SK-N-SH (cell line): ENCODE measurements around the gene MKX. TPM values are rescaled to one million over a fixed set of nuclear protein-coding genes. Genes with fewer than 3 reads are reported as not detected.

Experiments used
- CTCF ChIA-PET: fragments of 300-600, 350-600 bp; formaldehyde crosslinking; extraction: SDS; loops from one replicate; lab custom pipeline; 2021; lab: Yijun Ruan, JAX
- POLR2A ChIA-PET: fragments of 350-600 bp; sonication (Branson Sonifier 250); formaldehyde crosslinking; extraction: SDS; loops from one replicate; lab custom pipeline; 2020; ENCODE audit warnings: antibody characterized with exemption, inconsistent platforms; lab: Yijun Ruan, JAX
- DNase-seq: peaks from one replicate; pipeline ENCODE4 v3.0.0; 2012
- H2AFZ ChIP-seq: fragments of 200-600 bp; sonication (generic); 2 replicates; pipeline ENCODE4 v1.8.1; 2016; ENCODE audit warnings: antibody characterized with exemption, mild to moderate bottlenecking, low read depth
- H3F3A ChIP-seq: fragments of 200-600 bp; sonication (generic); replicated peaks from 2 replicates; pipeline ENCODE3; 2016; ENCODE audit warnings: antibody characterized with exemption, mild to moderate bottlenecking; ENCODE audit not compliant: insufficient read depth
- H3K27ac ChIP-seq, 2 experiments: fragments of 200-500 bp in 1 of 2; fragments of 200-600 bp in 1 of 2; sonication (Bioruptor generic) in 1 of 2; sonication (generic), shearing (Covaris generic) in 1 of 2; 2 replicates each; pipeline versions ENCODE4 v1.5.1 to v1.6.1; 2014 to 2016; ENCODE audit warnings: low read depth in 2 of 2, inconsistent platforms in 1 of 2, low read length in 1 of 2, mild to moderate bottlenecking in 1 of 2, mixed read lengths in 1 of 2
- H3K27me3 ChIP-seq: fragments of 200-600 bp; sonication (generic), shearing (Covaris generic); 2 replicates; pipeline ENCODE4 v1.6.1; 2016; ENCODE audit warnings: mixed run types; ENCODE audit not compliant: insufficient read depth
- H3K36me3 ChIP-seq, 2 experiments: fragments of 200-500 bp in 1 of 2; fragments of 200-600 bp in 1 of 2; sonication (Bioruptor generic) in 1 of 2; sonication (generic) in 1 of 2; replicated peaks in 1 of 2; 2 replicates each; pipeline versions ENCODE3 to v1.5.1; 2014 to 2016; ENCODE audit warnings: low read length in 1 of 2, mild to moderate bottlenecking in 1 of 2; ENCODE audit not compliant: insufficient read depth in 2 of 2, control insufficient read depth in 1 of 2
- H3K4me1 ChIP-seq, 2 experiments: fragments of 200-500 bp in 1 of 2; fragments of 200-600 bp in 1 of 2; sonication (Bioruptor generic) in 1 of 2; sonication (generic), shearing (Covaris generic) in 1 of 2; 2 replicates each; pipeline versions ENCODE4 v1.5.1 to v1.6.1; 2014 to 2016; ENCODE audit warnings: low read depth in 1 of 2, low read length in 1 of 2, mixed run types in 1 of 2; ENCODE audit not compliant: insufficient read depth in 2 of 2, control insufficient read depth in 1 of 2
- H3K4me2 ChIP-seq: fragments of 200-600 bp; sonication (generic), shearing (Covaris generic); 2 replicates; pipeline ENCODE4 v1.6.1; 2017; ENCODE audit warnings: mixed run types
- H3K4me3 ChIP-seq, 2 experiments: fragments of 200-500 bp in 1 of 2; fragments of 200-600 bp in 1 of 2; sonication (Bioruptor generic) in 1 of 2; sonication (generic), shearing (Covaris generic) in 1 of 2; 2 replicates each; pipeline versions ENCODE4 v1.5.1 to v1.8.1; 2014 to 2016; ENCODE audit warnings: low read depth in 2 of 2, inconsistent platforms in 1 of 2, low read length in 1 of 2, mild to moderate bottlenecking in 1 of 2, mixed read lengths in 1 of 2, moderate library complexity in 1 of 2
- H3K79me2 ChIP-seq: fragments of 200-600 bp; sonication (generic); 2 replicates; pipeline ENCODE4 v1.8.1; 2017; ENCODE audit warnings: mild to moderate bottlenecking; ENCODE audit not compliant: insufficient read depth
- H3K9ac ChIP-seq: fragments of 200-600 bp; sonication (generic); 2 replicates; pipeline ENCODE4 v1.6.1; 2017; ENCODE audit warnings: mixed run types
- H3K9me2 ChIP-seq: fragments of 200-600 bp; sonication (generic); 2 replicates; pipeline ENCODE4 v1.6.1; 2017; ENCODE audit warnings: mixed run types
- H3K9me3 ChIP-seq: fragments of 200-600 bp; sonication (generic); 2 replicates; pipeline ENCODE4 v1.6.1; 2017; ENCODE audit warnings: mixed run types, mild to moderate bottlenecking, moderate library complexity
- H4K20me1 ChIP-seq: fragments of 200-600 bp; sonication (generic); 2 replicates; pipeline ENCODE4 v1.6.1; 2017; ENCODE audit warnings: mild to moderate bottlenecking, mixed run types; ENCODE audit not compliant: insufficient read depth
- ELF1 ChIP-seq: IDR thresholded peaks from 2 replicates; pipeline ENCODE4 v1.4.0; 2012
- EZH2phosphoT487 ChIP-seq: fragments of 200-600 bp; sonication (generic); IDR thresholded peaks from 2 replicates; pipeline ENCODE4 v1.6.1; 2017; ENCODE audit warnings: low read depth, mixed run types, mild to moderate bottlenecking, antibody characterized with exemption, moderate library complexity, borderline replicate concordance
- FOSL2 ChIP-seq: IDR thresholded peaks from 2 replicates; pipeline ENCODE4 v1.4.0; 2012; ENCODE audit warnings: low read depth, mild to moderate bottlenecking, moderate library complexity, borderline replicate concordance
- FOXJ3 ChIP-seq: sonication (generic); formaldehyde crosslinking; IDR thresholded peaks from 2 replicates; pipeline ENCODE4 v1.5.1; 2020; ENCODE audit warnings: mild to moderate bottlenecking, missing genetic modification reagents
- GABPA ChIP-seq: IDR thresholded peaks from 2 replicates; pipeline ENCODE4 v1.4.0; 2012; ENCODE audit warnings: low read depth, mild to moderate bottlenecking
- GATA2 ChIP-seq: sonication (generic); formaldehyde crosslinking; IDR thresholded peaks from 2 replicates; pipeline ENCODE4 v1.5.0; 2020; ENCODE audit warnings: mild to moderate bottlenecking, missing genetic modification reagents
- MAX ChIP-seq: IDR thresholded peaks from 2 replicates; pipeline ENCODE4 v1.4.0; 2012; ENCODE audit warnings: low read depth
- MEF2A ChIP-seq: IDR thresholded peaks from 2 replicates; pipeline ENCODE4 v1.4.0; 2012; ENCODE audit warnings: low read depth, borderline replicate concordance
- MXI1 ChIP-seq: IDR thresholded peaks from 2 replicates; pipeline ENCODE4 v1.6.1; 2012; ENCODE audit warnings: mild to moderate bottlenecking, low read depth, low read length, improper control_type of control experiment
- NFIC ChIP-seq: IDR thresholded peaks from 2 replicates; pipeline ENCODE4 v1.4.0; 2012; ENCODE audit warnings: borderline replicate concordance
- POLR2AphosphoS5 ChIP-seq: IDR thresholded peaks from 2 replicates; pipeline ENCODE4 v1.6.1; 2012; ENCODE audit warnings: low read depth, low read length
- RFX5 ChIP-seq: IDR thresholded peaks from 2 replicates; pipeline ENCODE4 v1.6.1; 2012; ENCODE audit warnings: mild to moderate bottlenecking, improper control_type of control experiment, low read length
- SIN3A ChIP-seq: IDR thresholded peaks from 2 replicates; pipeline ENCODE4 v1.6.1; 2012; ENCODE audit warnings: low read depth, mild to moderate bottlenecking, low read length, moderate library complexity, borderline replicate concordance
- SMC3 ChIP-seq: IDR thresholded peaks from 2 replicates; pipeline ENCODE4 v1.6.1; 2012; ENCODE audit warnings: low read depth, low read length, improper control_type of control experiment
- TAF1 ChIP-seq: IDR thresholded peaks from 2 replicates; pipeline ENCODE4 v1.6.1; 2012; ENCODE audit warnings: low read depth, mild to moderate bottlenecking, low read length, moderate library complexity, borderline replicate concordance
- TCF12 ChIP-seq: IDR thresholded peaks from 2 replicates; pipeline ENCODE4 v1.4.0; 2012
- TEAD4 ChIP-seq: IDR thresholded peaks from 2 replicates; pipeline ENCODE4 v1.4.0; 2012; ENCODE audit warnings: mild to moderate bottlenecking, borderline replicate concordance; ENCODE audit not compliant: insufficient read depth
- USF1 ChIP-seq: IDR thresholded peaks from 2 replicates; pipeline ENCODE4 v1.4.0; 2012; ENCODE audit warnings: low read depth, borderline replicate concordance
- USF2 ChIP-seq: fragments of 150-350 bp; IDR thresholded peaks from 2 replicates; pipeline ENCODE4 v1.6.1; 2017; ENCODE audit warnings: antibody characterized with exemption, low read length, low read depth, borderline replicate concordance
- YY1 ChIP-seq: IDR thresholded peaks from 2 replicates; pipeline ENCODE4 v1.4.0; 2012; ENCODE audit warnings: low read depth, mild to moderate bottlenecking
- ZBTB33 ChIP-seq: IDR thresholded peaks from 2 replicates; pipeline ENCODE4 v1.4.0; 2012; ENCODE audit warnings: low read depth, borderline replicate concordance
- WGBS: methylation state at CpG from one replicate; pipeline ENCODE4 v1.1.6; 2017; ENCODE audit warnings: low lambda C conversion rate; 5-methylcytosine and 5-hydroxymethylcytosine counted together
- polyA plus RNA-seq, 3 experiments: library from polyadenylated mRNA; depleted of rRNA; stranded (reverse); fragments of >200 nt; gene quantifications; 2 replicates each; pipeline ENCODE4 v1.2.3, GENCODE V29; 2012
- TF ChIP-seq, protein P1 (sequence below): IDR thresholded peaks from 2 replicates; pipeline ENCODE4; 2012

Gene MKX
- polyA plus RNA-seq, 1 of the 3 experiments (the other 2 are of a cell fraction): not detected

GRCh38 chr10:27743877-27744801 is 1.5 kb downstream of the MKX start:
- H3K9me3 ChIP-seq: no peaks in the 10 kb centered on the region
- no peak for TF ChIP-seq SIN3A
- no peak for TF ChIP-seq GATA2 (CRISPR knock-in tag)
- TF ChIP-seq MEF2A: no peak
- TF ChIP-seq USF2: no peak
- TF ChIP-seq TCF12: no peak
- TF ChIP-seq YY1: no peak
- no peak for TF ChIP-seq RFX5
- no peak for TF ChIP-seq USF1
- no peak for TF ChIP-seq ELF1
- no peak for TF ChIP-seq NFIC
- TF ChIP-seq GABPA: no peak
- TF ChIP-seq MXI1: no peak
- no peak for TF ChIP-seq POLR2AphosphoS5
- no peak for TF ChIP-seq FOXJ3 (CRISPR knock-in tag)
- H3K27me3 ChIP-seq: peaks cover 76% of the 10 kb centered on the region
- no peak overlapping the region; a peak in 1 of 4 replicates for H3K4me3 ChIP-seq
- ChIA-PET CTCF (no interaction called here), POLR2A (no interaction called here)
- 6% methylated on average over 24 of the region's 70 CpGs for WGBS
- no peak overlapping the region for H2AFZ ChIP-seq
- H3K4me1 ChIP-seq: no peaks in the 10 kb centered on the region
- no peak overlapping the region for H3K27ac ChIP-seq
- H3K79me2 ChIP-seq: no peaks in the 10 kb centered on the region
- peak; percentile 24 for DNase-seq
- H3K36me3 ChIP-seq: no peaks in the 10 kb centered on the region
- peak overlapping the region; percentile 78 for H3K4me2 ChIP-seq
- H4K20me1 ChIP-seq: no peaks in the 10 kb centered on the region
- H3K9ac ChIP-seq: no peak overlapping the region
- no peaks in the 10 kb centered on the region for H3F3A ChIP-seq
- H3K9me2 ChIP-seq: no peaks in the 10 kb centered on the region

GRCh38 chr10:27743012-27743876 is 2.4 kb downstream of the MKX start:
- no peaks in the 10 kb centered on the region for H4K20me1 ChIP-seq
- POLR2A ChIA-PET: no interaction called here
- H3K27ac ChIP-seq: no peak overlapping the region
- no peaks in the 10 kb centered on the region for H3F3A ChIP-seq
- no peaks in the 10 kb centered on the region for H3K9me2 ChIP-seq
- WGBS: 4% methylated on average over 26 of the region's 75 CpGs
- no peak overlapping the region for H3K9ac ChIP-seq
- DNase-seq: peak; percentile 22
- no peaks in the 10 kb centered on the region for H3K79me2 ChIP-seq
- peaks cover 76% of the 10 kb centered on the region for H3K27me3 ChIP-seq
- peak overlapping the region in 1 of 2 experiments; percentile 37; a peak in 1 of 4 replicates for H3K4me3 ChIP-seq
- H3K4me1 ChIP-seq: no peaks in the 10 kb centered on the region
- CTCF ChIA-PET: no interaction called here
- H3K4me2 ChIP-seq: peak overlapping the region; percentile 78
- H3K36me3 ChIP-seq: no peaks in the 10 kb centered on the region
- no peaks in the 10 kb centered on the region for H3K9me3 ChIP-seq
- 0 out of 2 replicates have a peak overlapping the region, but pooled peaks have one; percentile 74 for H2AFZ ChIP-seq
- no peak for TF ChIP-seq ZBTB33
- TF ChIP-seq, protein P1, sequence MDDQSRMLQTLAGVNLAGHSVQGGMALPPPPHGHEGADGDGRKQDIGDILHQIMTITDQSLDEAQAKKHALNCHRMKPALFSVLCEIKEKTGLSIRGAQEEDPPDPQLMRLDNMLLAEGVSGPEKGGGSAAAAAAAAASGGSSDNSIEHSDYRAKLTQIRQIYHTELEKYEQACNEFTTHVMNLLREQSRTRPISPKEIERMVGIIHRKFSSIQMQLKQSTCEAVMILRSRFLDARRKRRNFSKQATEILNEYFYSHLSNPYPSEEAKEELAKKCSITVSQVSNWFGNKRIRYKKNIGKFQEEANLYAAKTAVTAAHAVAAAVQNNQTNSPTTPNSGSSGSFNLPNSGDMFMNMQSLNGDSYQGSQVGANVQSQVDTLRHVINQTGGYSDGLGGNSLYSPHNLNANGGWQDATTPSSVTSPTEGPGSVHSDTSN: no peak
- TF ChIP-seq EZH2phosphoT487: no peak
- no peak for TF ChIP-seq SMC3
- no peak for TF ChIP-seq MEF2A
- TF ChIP-seq FOSL2: no peak
- TF ChIP-seq TEAD4: no peak
- TF ChIP-seq YY1: no peak
- TF ChIP-seq MAX: no peak
- no peak for TF ChIP-seq TAF1
- no peak for TF ChIP-seq SIN3A
